K562 (cell line): ENCODE data around the gene DYRK1B. TPM values are rescaled to one million over a fixed set of nuclear protein-coding genes. Genes with fewer than 3 reads are reported as not detected.

Experiments used
- BRF2 ChIP-seq: IDR thresholded peaks from 3 replicates; pipeline ENCODE4 v1.6.1; 2011; ENCODE audit warnings: borderline replicate concordance, mild to moderate bottlenecking; ENCODE audit not compliant: insufficient read length, insufficient read depth
- CEBPG ChIP-seq, 3 experiments: fragments of 200-800 bp in 1 of 3; sonication (Bioruptor generic) in 1 of 3; sonication (generic) in 1 of 3; formaldehyde crosslinking in 1 of 3; IDR thresholded peaks in 2 of 3; conservative IDR thresholded peaks in 1 of 3; 2 replicates each; pipeline versions ENCODE4 v1.6.1 to v1.8.0; 2016 to 2022; ENCODE audit warnings: missing compliant biosample characterization in 2 of 3, missing genetic modification characterization in 2 of 3, mild to moderate bottlenecking in 1 of 3, missing genetic modification reagents in 1 of 3
- ETV1 ChIP-seq: fragments of 450-650 bp; conservative IDR thresholded peaks from 2 replicates; pipeline ENCODE4 v1.6.1; 2016; ENCODE audit warnings: missing genetic modification characterization, control low read depth, low read depth, missing compliant biosample characterization
- KLF10 ChIP-seq: fragments of 250-450 bp; sonication (Bioruptor Pico); IDR thresholded peaks from 2 replicates; pipeline ENCODE4 v1.6.1; 2021; ENCODE audit warnings: matching md5 sums
- KLF16 ChIP-seq: IDR thresholded peaks from 2 replicates; pipeline ENCODE4 v1.6.1; 2016; ENCODE audit warnings: antibody characterized with exemption
- LCOR ChIP-seq: sonication (generic); formaldehyde crosslinking; IDR thresholded peaks from 2 replicates; pipeline ENCODE4 v1.8.0; 2022; ENCODE audit warnings: mild to moderate bottlenecking, missing genetic modification reagents
- NBN ChIP-seq: fragments of 450-650 bp; IDR thresholded peaks from 2 replicates; pipeline ENCODE4 v1.6.1; 2016; ENCODE audit warnings: low read depth, mild to moderate bottlenecking
- NFIX ChIP-seq: fragments of 250-450 bp; sonication (Bioruptor Pico); IDR thresholded peaks from 2 replicates; pipeline ENCODE4 v1.4.0; 2020; ENCODE audit warnings: low read depth, mild to moderate bottlenecking, moderate library complexity
- RBM17 ChIP-seq: fragments of 200-400 bp; formaldehyde crosslinking; IDR thresholded peaks from 2 replicates; pipeline ENCODE4 v1.6.1; 2017; ENCODE audit warnings: low read depth, mild to moderate bottlenecking, low read length, borderline replicate concordance
- RERE ChIP-seq: sonication (generic); formaldehyde crosslinking; IDR thresholded peaks from 2 replicates; pipeline ENCODE4 v1.8.0; 2023; ENCODE audit warnings: missing genetic modification reagents, mild to moderate bottlenecking, borderline replicate concordance
- ZNF143 ChIP-seq: sonication (generic); formaldehyde crosslinking; IDR thresholded peaks from 2 replicates; pipeline ENCODE4 v1.9.0; 2022; ENCODE audit warnings: mild to moderate bottlenecking, missing genetic modification reagents
- ZNF253 ChIP-seq: fragments of 250-450 bp; sonication (Bioruptor Pico); conservative IDR thresholded peaks from 2 replicates; pipeline ENCODE4 v1.6.1; 2021; ENCODE audit warnings: mild to moderate bottlenecking
- ZNF316 ChIP-seq: fragments of 450-650 bp; IDR thresholded peaks from 2 replicates; pipeline ENCODE4 v1.6.1; 2016
- ZNF586 ChIP-seq: fragments of 450-650 bp; formaldehyde crosslinking; conservative IDR thresholded peaks from 2 replicates; pipeline ENCODE4 v1.4.0; 2020; ENCODE audit warnings: mild to moderate bottlenecking, moderate library complexity
- polyA plus RNA-seq, 8 experiments: library from polyadenylated mRNA; depleted of rRNA in 4 of 8; stranded (reverse) in 5 of 8; unstranded in 3 of 8; fragments of >200 nt; fragmentation: Nextera tagmentation in 2 of 8; fragmentation: Illumina TruSeq in 1 of 8; extraction: Ambion mirVana in 2 of 8; extraction: Trizol in 1 of 8; gene quantifications; 2 replicates each; pipeline versions ENCODE4 v1.2.1 to v1.2.3, GENCODE V29; 2011 to 2014; ENCODE audit warnings: inconsistent platforms in 1 of 8, missing spikeins in 1 of 8
- total RNA-seq, 7 experiments: library from RNA; depleted of rRNA in 6 of 7; stranded (reverse); fragments of >200 nt in 6 of 7; fragmentation: Illumina TruSeq in 2 of 7; extraction: Trizol in 2 of 7; gene quantifications; 2 replicates each; pipeline versions ENCODE4 v1.2.1 to v1.2.3, GENCODE V29; 2011 to 2021; ENCODE audit warnings: low replicate concordance in 1 of 7

DYRK1B gene
- total and polyA plus RNA-seq, 9 of the 15 experiments (the other 6 are each of a cell fraction or from before 2014, with no cell fraction given) = 0.91 to 5.2 (median 1.5) TPM; not detected in 2

GRCh38 chr19:39864118-39864517, 30.2 kb upstream of the DYRK1B start (continued):
- TF ChIP-seq RERE (CRISPR knock-in tag) = no peak
- TF ChIP-seq NBN = no peak
- TF ChIP-seq CEBPG (CRISPR knock-in tag; IDR thresholded peaks at IDR 0.05) = no peak
- peak; percentile 71 to 77 for TF ChIP-seq CEBPG (tag; conservative IDR thresholded peaks at IDR 0.05 in 1 of 2, IDR thresholded peaks at IDR 0.05 in 1 of 2)
- no peak for TF ChIP-seq ZNF253
- TF ChIP-seq NFIX (CRISPR knock-in tag) = no peak
- TF ChIP-seq RBM17 = no peak
- TF ChIP-seq ZNF143 = no peak
- no peak for TF ChIP-seq LCOR (CRISPR knock-in tag)
- no peak for TF ChIP-seq BRF2
- no peak for TF ChIP-seq KLF10 (CRISPR knock-in tag)
- no peak for TF ChIP-seq ETV1 (tag)
- TF ChIP-seq KLF16 = peak; percentile 20; the same call in 1 of the 2 replicates
- TF ChIP-seq ZNF586 = no peak
- peak; percentile 70 for TF ChIP-seq ZNF316
